Astrocyte (in vitro differentiated cells and primary cell): ENCODE measurements around the gene LY6G5B.

ENCODE experiments used
- EZH2 ChIP-seq: IDR thresholded peaks from 2 replicates; pipeline ENCODE4 v1.6.1; 2012; ENCODE audit warnings: mild to moderate bottlenecking, low read length, inconsistent platforms; ENCODE audit not compliant: insufficient read depth
- TF ChIP-seq, protein P1 (sequence below): IDR thresholded peaks from 2 replicates; pipeline ENCODE4 v1.5.1; 2011; ENCODE audit warnings: low read depth, mild to moderate bottlenecking, inconsistent platforms, low read length, moderate library complexity; ENCODE audit not compliant: insufficient read depth

DNA sequence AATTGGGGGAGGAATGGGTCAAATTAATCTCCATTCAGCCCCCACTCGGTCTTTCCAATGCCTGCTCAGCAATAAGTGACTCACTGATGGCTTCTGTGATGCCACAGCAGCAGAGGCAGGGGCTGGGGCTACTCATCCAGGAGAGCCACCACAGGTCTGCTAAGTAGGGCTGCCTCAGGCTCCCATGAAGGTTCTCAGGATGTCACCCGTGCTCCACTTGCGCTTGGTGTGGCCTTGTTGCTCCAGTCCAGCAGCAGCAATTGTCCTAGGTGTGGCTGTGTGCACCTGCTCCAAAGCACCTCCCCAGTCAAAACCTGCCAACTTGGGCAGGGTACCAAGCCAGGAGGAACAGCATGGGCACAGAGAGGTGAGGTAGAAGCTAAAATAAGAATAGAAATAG is 52.4 kb downstream of the LY6G5B start:
- TF ChIP-seq, protein P1, sequence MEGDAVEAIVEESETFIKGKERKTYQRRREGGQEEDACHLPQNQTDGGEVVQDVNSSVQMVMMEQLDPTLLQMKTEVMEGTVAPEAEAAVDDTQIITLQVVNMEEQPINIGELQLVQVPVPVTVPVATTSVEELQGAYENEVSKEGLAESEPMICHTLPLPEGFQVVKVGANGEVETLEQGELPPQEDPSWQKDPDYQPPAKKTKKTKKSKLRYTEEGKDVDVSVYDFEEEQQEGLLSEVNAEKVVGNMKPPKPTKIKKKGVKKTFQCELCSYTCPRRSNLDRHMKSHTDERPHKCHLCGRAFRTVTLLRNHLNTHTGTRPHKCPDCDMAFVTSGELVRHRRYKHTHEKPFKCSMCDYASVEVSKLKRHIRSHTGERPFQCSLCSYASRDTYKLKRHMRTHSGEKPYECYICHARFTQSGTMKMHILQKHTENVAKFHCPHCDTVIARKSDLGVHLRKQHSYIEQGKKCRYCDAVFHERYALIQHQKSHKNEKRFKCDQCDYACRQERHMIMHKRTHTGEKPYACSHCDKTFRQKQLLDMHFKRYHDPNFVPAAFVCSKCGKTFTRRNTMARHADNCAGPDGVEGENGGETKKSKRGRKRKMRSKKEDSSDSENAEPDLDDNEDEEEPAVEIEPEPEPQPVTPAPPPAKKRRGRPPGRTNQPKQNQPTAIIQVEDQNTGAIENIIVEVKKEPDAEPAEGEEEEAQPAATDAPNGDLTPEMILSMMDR, result no peak
- TF ChIP-seq EZH2, result no peak
